ENCODE data around the gene FAM200C. TPM values are rescaled to one million over a fixed set of nuclear protein-coding genes. Genes with fewer than 3 reads are reported as not detected.

FAM200C gene
- total and polyA plus RNA-seq, 7 donors: 0.92 to 12.3 (median 4.3) TPM

- DNase-seq: no peak
- TF ChIP-seq POLR2AphosphoS5 (IDR thresholded peaks at IDR 0.05) (no peak), EP300 (IDR thresholded peaks at IDR 0.05) (no peak), POLR2A (IDR thresholded peaks at IDR 0.05) (no peak)
- no peaks in the 10 kb centered on the region for H3K36me3 ChIP-seq
- H3K9me3 ChIP-seq: no peaks in the 10 kb centered on the region
- intact Hi-C loops (cut with DNase I): no loop called here
- H3K27ac ChIP-seq: no peak overlapping the region
- H3K4me1 ChIP-seq: peaks cover 0 to 16% (median 11%) of the 10 kb centered on the region in 4 donors
- WGBS, 2 donors: 88 to 89% methylated on average over 9 of the region's 9 CpGs
- no peak overlapping the region for H3K4me3 ChIP-seq
- no peaks in the 10 kb centered on the region for H3K27me3 ChIP-seq
These were observed 38.1 kb downstream of the FAM200C start for GRCh38 chr5:160361624-160362228.

GRCh38 chr5:160360310-160360709 is 39.5 kb downstream of the FAM200C start:
- Histone ChIP-seq H3K4me1 (peaks cover 0 to 19% (median 11%) of the 10 kb centered on the region in 4 donors), H3K27ac (no peak overlapping the region), H3K27me3 (no peaks in the 10 kb centered on the region), H3K36me3 (no peaks in the 10 kb centered on the region), H3K9me3 (no peaks in the 10 kb centered on the region), H3K4me3 (no peak overlapping the region)
- intact Hi-C loops (cut with DNase I): no loop called here
- TF ChIP-seq POLR2A (IDR thresholded peaks at IDR 0.05): no peak
- WGBS, 2 donors: 72 to 74% methylated on average over 3 of the region's 3 CpGs
- DNase-seq: no peak

- Histone ChIP-seq H3K4me1 (peaks cover 0 to 19% (median 11%) of the 10 kb centered on the region in 4 donors), H3K4me3 (no peak overlapping the region), H3K36me3 (no peaks in the 10 kb centered on the region), H3K27ac (peak overlapping the region in 1 of 4 donors; percentile 3), H3K27me3 (no peaks in the 10 kb centered on the region), H3K9me3 (no peaks in the 10 kb centered on the region)
- 42 to 56% methylated on average over 4 of the region's 4 CpGs for WGBS, 2 donors
- DNase-seq: no peak
- TF ChIP-seq POLR2A (IDR thresholded peaks at IDR 0.05): no peak
- intact Hi-C loops (cut with DNase I): no loop called here
These were observed 40.0 kb downstream of the FAM200C start for GRCh38 chr5:160359816-160360215.

- no peaks in the 10 kb centered on the region for H3K36me3 ChIP-seq
- H3K27ac ChIP-seq: peak overlapping the region in 1 of 4 donors; percentile 3
- no peak for TF ChIP-seq CTCF (IDR thresholded peaks at IDR 0.05)
- TF ChIP-seq POLR2AphosphoS5 (IDR thresholded peaks at IDR 0.05): no peak
- no peak for TF ChIP-seq EP300 (IDR thresholded peaks at IDR 0.05)
- TF ChIP-seq POLR2A (IDR thresholded peaks at IDR 0.05): no peak
- H3K9me3 ChIP-seq: no peaks in the 10 kb centered on the region
- no peaks in the 10 kb centered on the region for H3K27me3 ChIP-seq
- intact Hi-C loops (cut with DNase I): no loop called here
- 0 to 37% methylated on average over 1 of the region's 1 CpG for WGBS, 2 donors
- H3K4me3 ChIP-seq: no peak overlapping the region
- H3K4me1 ChIP-seq: peaks cover 0 to 19% (median 11%) of the 10 kb centered on the region in 4 donors
- DNase-seq: no peak
These were observed 40.6 kb downstream of the FAM200C start for GRCh38 chr5:160359242-160359641.

- 68 to 80% methylated on average over 7 of the region's 7 CpGs for WGBS, 2 donors
These were observed 41.9 kb downstream of the FAM200C start for GRCh38 chr5:160357861-160358411.

More at GRCh38 chr5:160357861-160358411, 41.9 kb downstream of the FAM200C start:
- Histone ChIP-seq H3K4me3 (peak overlapping the region in 2 of 4 donors; percentile 14 to 16), H3K27ac (peak overlapping the region; percentile 56 to 81 (median 67)), H3K27me3 (no peaks in the 10 kb centered on the region), H3K36me3 (no peaks in the 10 kb centered on the region), H3K4me1 (peaks cover 0 to 19% (median 9%) of the 10 kb centered on the region in 4 donors), H3K9me3 (no peaks in the 10 kb centered on the region)
- intact Hi-C loops (cut with DNase I): no loop called here
- peak; percentile 74 for DNase-seq
- TF ChIP-seq POLR2A (IDR thresholded peaks at IDR 0.05) (no peak), CTCF (IDR thresholded peaks at IDR 0.05) (no peak), POLR2AphosphoS5 (IDR thresholded peaks at IDR 0.05) (no peak), EP300 (IDR thresholded peaks at IDR 0.05) (no peak)

All from sigmoid colon (tissue), 7 donors.